SK-MEL-5 (cell line): ENCODE results near the gene ERFE. TPM values are rescaled to one million over a fixed set of nuclear protein-coding genes. Genes with fewer than 3 reads are reported as not detected.

Experiments
- DNase-seq: peaks from one replicate; pipeline ENCODE4 v3.0.0-alpha.2; 2016; ENCODE audit warnings: low read depth, low spot score
- in situ Hi-C: cut with HindIII; loops from 2 replicates; pipeline ENCODE4 v1.10.0; 2016; ENCODE audit warnings: low sequenced_read_pairs, high pct_unique_total_duplicates, low pct_unique_long_range_greater_than_20kb
- total RNA-seq: library from RNA; depleted of rRNA; stranded (reverse); fragments of >200 nt; shearing (Covaris generic); gene quantifications from 2 replicates; pipeline ENCODE4 v1.2.3, GENCODE V29; 2014

The ERFE gene
- total RNA-seq, 1 experiment from 2014 or later: 29.3 TPM

DNA sequence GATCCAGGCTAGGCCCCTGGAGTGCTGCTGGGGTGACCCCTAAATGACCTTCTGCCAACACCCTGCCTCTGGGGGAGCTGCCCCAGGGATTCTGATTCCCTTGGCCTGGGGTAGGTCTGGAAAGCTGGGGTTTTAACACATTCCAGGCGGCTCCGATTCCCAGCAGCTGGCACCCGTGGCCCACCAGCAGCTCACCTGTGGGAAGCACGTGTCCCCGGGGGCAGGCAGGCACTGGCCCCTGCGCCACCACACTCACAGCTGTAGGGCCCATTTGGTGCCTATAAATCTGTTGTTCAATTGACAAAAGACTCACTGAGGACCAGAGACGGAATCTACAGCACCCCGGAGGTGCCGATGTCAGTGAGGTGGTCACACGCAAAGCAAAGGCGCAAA, 24.4 kb upstream of the ERFE start:
- no peak for DNase-seq
- in situ Hi-C loops: no loop called here

DNA sequence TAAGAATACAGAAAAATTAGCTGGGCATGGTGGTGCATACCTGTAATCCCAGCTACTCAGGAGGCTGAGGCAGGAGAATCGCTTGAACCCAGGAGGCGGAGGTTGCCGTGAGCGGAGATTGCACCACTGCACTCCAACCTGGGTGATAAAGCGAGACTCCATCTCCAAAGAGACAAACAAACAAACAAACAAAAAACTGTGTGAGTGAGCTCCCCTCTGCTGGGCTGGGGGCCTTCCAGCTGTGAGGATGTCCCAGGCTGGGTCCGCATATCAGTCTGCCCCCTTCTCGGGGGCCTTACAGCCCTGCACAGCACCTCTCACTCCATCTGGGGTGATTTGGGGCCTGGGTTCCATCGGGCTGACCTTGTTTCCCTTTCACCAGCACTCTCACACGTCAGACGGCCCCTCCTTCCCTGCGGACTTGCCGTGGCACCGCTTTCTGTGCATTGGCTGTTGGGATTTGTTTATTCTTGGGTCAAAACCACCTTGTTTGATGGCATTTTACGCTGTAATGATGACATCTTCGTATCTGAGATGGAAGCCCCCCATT, 23.1 kb upstream of the ERFE start:
- no peak for DNase-seq
- in situ Hi-C loops: no loop called here

- DNase-seq: no peak
- in situ Hi-C loops: no loop called here
Measured at GRCh38 chr2:238136820-238137537, 21.8 kb upstream of the ERFE start.

GRCh38 chr2:238137885-238138284, 20.9 kb upstream of the ERFE start:
- in situ Hi-C loops: no loop called here
- no peak for DNase-seq

GRCh38 chr2:238138331-238139195, 20.2 kb upstream of the ERFE start, which contains the start of gene KLHL30:
KLHL30 (plus strand) TSS chr2:238138668; CDS start chr2:238140755, 2,087 bp downstream.
- no peak for DNase-seq
- in situ Hi-C loops: no loop called here

DNA sequence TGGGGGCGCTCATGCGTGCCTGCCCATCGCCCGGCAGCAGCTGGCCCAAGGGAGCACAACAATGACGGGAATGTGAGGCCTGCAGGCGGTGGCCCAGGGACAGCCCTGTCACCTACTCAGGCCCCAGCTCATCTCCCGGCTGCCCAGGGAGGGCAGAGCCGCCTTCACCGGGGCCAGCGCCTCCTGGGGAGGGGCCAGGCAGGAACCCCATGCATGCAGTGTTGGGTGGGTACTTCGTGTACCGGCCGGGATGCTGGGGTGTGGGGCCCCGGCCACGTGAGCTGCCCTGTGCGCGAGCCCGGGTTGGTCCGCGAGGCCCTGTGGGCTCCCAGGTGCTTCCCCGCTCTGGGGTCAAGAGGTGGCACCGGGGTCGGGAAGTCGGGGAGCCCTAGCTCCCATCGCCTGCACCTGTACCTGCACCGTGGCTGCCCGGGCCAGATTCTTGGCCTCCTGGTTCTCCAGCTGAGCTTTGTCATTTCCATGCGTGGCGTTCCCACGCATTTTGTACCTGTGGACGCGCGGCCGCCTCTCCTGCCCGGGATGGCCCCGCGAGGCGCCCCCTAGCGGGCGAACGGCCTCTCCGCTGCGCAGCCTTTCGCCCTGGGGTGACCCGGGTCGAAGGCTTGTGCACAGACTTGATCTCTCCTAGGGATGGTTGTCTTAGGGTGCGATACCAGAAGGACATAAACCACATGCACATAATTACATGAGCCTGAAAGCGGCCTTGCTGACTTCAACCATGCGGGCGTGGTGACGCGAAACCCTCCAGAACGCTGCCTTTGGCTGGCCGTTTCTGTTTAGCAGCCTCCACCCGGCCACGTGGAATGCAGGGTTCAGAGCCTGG, 19.4 kb upstream of the ERFE start:
- no peak for DNase-seq
- in situ Hi-C loops: no loop called here

DNA sequence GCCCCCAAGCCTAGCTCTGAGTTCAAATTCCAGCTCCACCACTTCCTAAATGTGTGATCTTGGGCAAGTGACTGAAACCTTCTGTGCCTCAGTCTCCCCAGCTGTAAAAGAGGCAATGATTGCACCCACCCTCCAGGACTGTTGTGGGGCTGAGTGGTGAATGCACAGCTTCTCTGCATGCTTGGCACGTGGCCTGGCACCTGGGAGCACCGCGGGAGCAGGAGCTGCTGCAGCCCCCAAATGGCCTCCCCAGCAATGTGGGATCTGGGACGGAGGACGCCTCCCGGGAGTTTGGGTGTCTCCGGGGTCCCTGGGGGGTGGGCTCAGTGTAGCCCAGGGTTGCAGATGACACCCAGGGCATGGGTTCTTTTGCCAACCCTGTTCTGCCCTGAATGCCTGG, 18.7 kb upstream of the ERFE start:
- in situ Hi-C loops: no loop called here
- DNase-seq: no peak

GRCh38 chr2:238140721-238141540, 17.8 kb upstream of the ERFE start:
- no peak for DNase-seq
- in situ Hi-C loops: no loop called here

DNA sequence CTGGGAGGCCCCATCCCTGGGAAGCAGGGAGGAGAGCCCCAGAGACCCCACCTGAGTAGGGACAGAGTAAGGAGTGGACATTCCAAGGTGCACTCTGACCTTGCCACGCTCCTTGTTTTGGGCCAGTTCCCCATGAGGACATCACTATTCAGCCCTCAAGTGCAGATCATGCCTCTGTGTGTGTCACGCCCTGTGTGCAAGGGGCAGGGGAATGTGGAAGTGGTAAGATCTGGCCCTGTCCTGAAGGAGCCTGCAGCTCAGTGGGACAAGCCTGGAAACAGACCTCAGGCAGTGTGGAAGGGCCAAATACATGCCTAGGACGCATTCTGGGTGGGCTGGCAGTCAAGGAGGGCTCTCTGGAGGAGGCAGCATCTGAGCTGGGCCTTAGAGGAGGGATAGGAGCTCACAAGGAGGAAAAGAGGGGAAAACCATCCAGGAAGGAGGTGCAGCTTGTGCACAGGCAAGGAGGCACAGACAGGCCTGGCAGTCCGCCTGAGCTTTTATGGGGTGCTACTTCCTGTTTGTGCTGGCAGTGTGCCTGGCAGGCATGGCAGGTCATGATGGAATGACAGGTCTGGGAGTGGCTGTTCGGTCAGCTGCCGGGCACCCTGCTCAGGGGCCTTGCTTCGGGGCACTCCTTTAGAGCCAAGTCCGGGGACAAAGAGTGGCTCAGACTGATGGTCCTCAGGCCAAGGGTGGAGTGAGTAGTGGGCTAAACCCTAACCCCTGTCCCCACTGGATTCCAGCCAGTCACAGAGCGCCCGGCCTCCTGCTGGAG, 17.0 kb upstream of the ERFE start:
- no peak for DNase-seq
- in situ Hi-C loops: no loop called here

DNA sequence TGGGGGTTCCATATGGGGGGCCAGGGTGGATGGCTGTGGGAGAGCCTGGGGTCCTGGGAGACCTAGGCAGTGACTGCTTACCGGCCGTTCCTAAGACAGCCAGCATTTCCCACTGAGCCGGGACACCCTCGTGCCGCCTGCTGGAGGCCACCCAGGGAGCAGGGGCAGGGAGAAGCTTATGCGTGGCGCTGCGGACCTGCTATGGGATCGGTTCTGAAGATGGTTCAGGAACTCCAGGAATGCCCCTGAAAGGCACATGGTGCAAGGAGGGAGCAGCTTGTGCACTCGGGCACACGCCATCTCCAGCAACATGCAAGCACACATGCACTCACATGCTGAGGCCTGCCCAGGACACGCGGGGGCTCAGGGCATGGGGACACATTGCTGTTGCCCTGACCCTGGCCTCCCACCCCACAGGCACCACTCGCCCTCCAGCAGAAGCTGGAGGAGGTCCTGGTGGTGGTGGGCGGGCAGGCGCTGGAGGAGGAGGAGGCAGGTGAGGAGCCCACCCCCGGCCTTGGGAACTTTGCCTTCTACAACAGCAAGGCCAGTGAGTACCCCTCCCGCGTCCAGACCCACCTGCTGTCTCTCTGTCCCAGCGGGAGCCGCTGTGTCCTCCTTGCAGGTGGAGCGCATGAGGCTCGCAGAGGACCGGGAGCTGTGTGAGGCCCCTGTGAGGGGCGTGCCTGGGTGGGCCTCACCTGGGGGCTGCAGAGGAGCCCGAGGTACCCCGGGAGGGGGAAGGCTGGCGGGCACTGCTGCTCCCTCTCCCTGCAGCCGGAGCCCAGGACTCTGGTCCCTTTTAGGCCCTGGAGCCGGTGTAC, 16.2 kb upstream of the ERFE start:
- in situ Hi-C loops: no loop called here

DNA sequence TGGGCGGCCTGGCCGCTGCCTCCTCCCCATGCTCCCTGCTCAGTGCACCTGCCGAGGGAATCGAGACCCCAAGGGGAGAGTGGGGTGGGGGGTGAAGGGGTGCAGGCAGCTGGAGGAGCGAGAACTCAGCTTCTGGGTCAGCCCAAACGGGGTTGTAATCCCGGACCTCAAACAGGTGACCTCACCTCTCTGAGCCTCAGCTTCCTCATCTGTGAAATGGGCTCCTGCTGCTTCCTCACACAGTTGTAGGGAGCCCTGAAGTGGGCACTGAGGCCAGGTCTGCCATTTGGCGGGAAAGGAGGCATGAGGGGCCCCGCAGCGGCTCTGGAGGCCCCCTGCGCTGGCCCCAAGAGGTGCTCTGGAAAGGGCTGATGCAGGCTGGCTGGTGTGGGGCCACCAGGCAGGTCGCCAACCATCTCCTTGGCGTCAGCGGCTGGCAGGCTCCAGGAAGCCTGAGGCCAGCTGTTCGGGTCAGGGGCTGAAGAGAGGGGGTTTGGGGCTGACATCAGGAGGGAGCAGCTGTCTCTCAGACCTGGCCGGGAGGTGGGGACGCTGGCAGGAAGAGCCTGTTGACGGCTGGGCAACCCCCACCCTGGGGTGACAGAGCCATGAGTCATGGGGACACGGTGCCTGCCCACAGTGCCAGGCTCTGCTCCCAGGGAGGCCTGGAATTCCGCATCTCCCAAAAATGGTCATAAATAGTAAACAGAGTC, 15.4 kb upstream of the ERFE start:
- no peak for DNase-seq
- in situ Hi-C loops: no loop called here

More for the DNA sequence above, 16.2 kb upstream of the ERFE start:
- no peak for DNase-seq

- no peak for DNase-seq
- in situ Hi-C loops: no loop called here
Measured at GRCh38 chr2:238144262-238144661, 14.5 kb upstream of the ERFE start.

DNA sequence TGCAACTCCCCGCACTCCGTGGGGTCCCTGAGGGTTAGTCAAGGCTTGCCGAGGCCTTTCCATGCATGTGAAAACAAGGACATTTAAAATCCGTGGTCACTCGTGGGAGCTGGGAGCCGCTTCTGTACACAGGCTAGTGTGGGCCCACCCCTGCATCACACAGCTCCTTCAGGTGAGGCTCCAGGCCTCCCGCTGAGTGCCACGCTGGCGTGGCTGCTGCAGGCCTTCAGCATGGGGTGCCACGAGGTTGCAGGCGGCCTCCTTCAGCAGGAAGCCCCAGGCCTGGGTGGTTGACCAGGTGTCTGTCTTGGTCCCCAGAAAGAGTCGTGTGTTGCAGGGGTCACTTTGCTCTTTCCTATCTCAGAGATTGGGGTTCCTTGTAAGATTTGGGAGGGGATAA, 13.7 kb upstream of the ERFE start:
- in situ Hi-C loops: no loop called here
- DNase-seq: no peak

DNA sequence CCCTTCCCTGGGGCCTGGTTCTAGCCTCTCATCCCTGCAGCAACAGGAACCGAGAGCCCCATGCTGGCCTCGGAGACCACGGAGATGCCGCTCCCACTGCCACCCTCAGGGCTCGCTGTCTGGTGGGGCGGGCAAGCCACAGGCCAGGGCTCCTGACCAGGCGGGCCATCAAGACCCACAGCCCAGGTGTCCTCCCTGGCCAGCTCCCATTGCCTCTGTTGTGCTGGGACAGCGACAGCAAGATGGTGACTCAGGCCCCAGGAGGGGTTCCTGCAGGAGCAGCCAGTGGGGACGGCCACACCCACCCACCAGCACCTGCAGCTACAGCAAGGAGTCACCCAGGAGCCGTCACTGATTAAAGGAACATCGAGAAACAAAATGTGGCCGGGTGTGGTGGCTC, 12.9 kb upstream of the ERFE start:
- in situ Hi-C loops: no loop called here

GRCh38 chr2:238146884-238147544, 11.8 kb upstream of the ERFE start:
- in situ Hi-C loops: no loop called here
- DNase-seq: no peak

More for the DNA sequence above, 12.9 kb upstream of the ERFE start:
- no peak for DNase-seq
